Measurements from ENCODE around the gene CENPH.
"Not testable (repeated sequence)": the region's sequence is repeated elsewhere in the genome, so short reads cannot be mapped to it uniquely, and the experiment has no call there.

Gene CENPH

GRCh38 chr5:69211200-69211599, 21.8 kb downstream of the CENPH start:
- no peak for DNase-seq

- peak in 1 of 5 experiments; percentile 71 for DNase-seq
Observed at GRCh38 chr5:69212022-69212421, 22.6 kb downstream of the CENPH start.

DNA sequence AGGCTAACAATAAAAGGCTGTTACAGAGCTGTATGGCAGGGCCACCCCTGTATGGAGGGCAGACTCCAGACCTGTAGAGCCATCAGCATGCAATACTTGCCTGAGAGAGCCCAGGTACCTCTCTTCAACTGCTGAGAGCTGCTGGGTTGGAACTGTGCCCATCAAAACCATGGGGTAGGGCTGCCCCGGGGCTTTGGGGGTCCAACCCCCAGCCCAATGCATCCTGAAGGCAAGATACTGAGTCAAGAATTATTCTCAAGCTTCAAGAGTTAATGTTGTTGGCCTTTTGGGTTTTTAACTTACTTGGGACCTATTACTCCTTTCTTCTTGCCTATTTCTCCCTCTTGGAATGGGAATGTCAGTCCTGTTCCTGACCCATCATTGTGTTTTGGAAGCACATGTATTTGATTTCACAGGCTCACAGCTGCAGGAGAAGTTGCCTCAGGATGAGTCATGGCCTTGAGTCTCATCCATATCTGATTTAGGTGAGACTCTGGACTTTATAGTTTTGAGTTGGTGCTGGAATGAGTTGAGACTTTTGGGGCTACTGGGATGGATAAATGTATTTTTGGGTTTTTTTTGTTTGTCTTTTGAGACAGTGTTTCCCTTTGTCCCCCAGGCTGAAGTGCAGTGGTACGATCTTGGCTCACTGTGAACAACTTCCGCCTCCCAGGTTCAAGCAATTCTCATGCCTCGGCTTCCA, 24.3 kb downstream of the CENPH start:
- DNase-seq, result no peak

DNA sequence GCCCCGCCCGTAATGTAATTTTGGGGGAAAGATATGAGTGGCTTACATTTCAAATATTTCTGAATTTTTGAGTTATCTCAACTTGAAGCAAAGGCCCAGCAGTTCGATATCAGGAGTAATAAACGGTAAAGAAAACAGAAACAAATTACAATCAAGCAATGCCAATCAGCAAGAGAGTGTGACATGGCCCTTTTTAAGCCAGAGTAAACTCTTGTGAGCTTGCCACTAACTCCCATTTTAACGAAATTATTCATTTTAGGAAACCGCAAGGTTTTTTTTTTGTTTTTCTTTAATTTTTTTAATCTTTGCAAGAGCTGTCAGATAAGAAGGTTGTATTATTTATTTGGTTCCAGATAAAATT, 27.7 kb downstream of the CENPH start:
- DNase-seq, result peak in 1 of 5 experiments; percentile 16

- peak; percentile 86 to 96 (median 93) for DNase-seq
Observed at GRCh38 chr5:69217548-69218526, 28.5 kb downstream of the CENPH start.

GRCh38 chr5:69219939-69220338, 30.6 kb downstream of the CENPH start:
- no peak for DNase-seq

- not testable (repeated sequence) for DNase-seq
Observed at GRCh38 chr5:69220371-69220770, 31.0 kb downstream of the CENPH start.

DNA sequence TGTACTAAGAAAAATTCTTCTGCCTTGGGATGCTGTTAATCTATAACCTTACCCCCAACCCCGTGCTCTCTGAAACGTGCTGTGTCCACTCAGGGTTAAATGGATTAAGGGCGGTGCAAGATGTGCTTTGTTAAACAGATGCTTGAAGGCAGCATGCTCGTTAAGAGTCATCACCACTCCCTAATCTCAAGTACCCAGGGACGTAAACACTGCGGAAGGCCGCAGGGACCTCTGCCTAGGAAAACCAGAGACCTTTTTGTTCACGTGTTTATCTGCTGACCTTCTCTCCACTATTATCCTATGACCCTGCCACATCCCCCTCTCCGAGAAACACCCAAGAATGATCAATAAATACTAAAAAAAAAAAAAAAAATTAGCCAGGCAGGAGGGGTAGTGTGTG, 31.4 kb downstream of the CENPH start:
- DNase-seq, result not testable (repeated sequence)

DNA sequence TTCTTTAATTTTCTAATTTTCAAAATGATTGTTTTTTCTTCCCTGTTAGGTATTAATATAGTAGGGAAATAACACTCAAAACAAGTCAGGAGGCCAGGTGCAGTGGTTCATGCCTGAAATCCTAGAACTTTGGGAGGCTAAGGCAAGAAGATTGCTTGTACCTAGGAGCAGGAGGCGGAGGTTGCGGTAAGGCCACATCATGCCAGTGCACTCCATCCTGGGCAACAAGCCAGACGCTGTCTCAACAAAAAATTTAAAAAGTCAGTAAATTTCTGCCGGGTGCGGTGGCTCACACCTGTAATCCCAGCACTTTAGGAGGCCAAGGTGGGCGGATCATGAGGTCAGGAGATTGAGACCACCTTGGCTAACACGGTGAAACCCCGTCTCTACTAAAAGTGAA, 35.1 kb downstream of the CENPH start:
- DNase-seq, result no peak

DNA sequence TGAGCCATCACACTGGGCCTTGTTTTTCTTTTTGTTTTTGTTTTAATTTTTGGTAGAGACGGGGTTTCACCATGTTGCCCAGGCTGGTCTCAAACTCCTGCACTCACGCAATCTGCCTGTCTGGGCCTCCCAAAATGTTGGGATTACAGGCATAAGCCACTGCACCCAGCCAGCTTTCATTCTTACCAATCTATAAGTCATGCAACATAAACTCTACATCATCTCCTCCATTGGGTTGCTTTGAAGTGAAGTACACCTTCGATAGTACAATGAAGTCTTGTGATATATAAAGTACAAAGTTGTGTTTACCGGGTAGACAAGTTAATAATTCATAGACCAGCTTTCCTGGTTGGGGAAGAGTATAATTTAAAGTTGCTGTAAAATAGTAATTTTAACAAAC, 36.5 kb downstream of the CENPH start:
- no peak for DNase-seq

DNA sequence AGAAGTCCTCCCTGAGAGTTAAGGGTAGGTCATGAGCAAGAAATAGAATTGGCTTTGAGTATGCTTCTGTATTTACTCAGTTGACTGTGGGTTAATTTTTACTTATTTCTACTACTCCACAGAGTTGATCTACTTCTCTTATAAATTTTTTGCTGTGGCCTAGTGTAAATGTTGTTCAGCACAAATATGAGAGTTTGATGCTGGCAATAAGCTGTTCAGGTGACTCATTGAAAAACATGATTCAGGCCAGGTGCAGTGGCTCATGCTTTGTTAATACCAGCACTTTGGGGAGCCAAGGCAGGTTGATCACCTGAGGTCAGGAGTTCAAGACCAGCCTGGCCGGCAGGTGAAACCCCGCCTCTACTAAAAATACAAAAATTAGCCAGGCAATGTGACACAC, 40.8 kb downstream of the CENPH start:
- DNase-seq, result no peak

GRCh38 chr5:69231281-69231680, 41.9 kb downstream of the CENPH start:
- DNase-seq, result no peak

DNA sequence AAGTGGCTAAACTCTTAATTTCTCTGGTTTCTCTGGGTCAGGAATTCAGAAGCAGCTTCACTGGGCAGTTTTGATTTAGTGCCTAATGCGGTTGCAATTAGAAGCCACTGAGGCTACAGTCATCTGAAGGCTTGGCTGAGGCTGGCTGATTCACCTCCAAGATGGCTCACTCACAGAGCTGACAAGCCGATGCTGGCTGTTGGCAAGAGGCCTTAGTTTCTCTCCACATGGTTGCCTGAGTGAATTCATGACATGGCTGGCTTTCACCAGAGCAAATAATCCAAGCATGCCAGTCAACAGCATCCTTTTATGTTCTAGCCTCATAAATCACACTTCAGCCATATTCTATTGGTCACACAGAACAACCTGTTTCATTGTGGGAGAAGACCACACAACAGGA, 42.5 kb downstream of the CENPH start:
- no peak for DNase-seq

- DNase-seq, result peak; percentile 78 to 94 (median 88)
Observed at GRCh38 chr5:69234457-69235268, 45.3 kb downstream of the CENPH start, which contains the start of gene CDK7. TSS of gene CDK7 (plus strand) at chr5:69234886. CDS start at chr5:69234976, 90 bp downstream.

GRCh38 chr5:69236733-69237132, 47.4 kb downstream of the CENPH start:
- not testable (repeated sequence) for DNase-seq

- no peak for DNase-seq
Observed at GRCh38 chr5:69237877-69238276, 48.5 kb downstream of the CENPH start.

GRCh38 chr5:69238760-69239251, 49.4 kb downstream of the CENPH start:
- no peak for DNase-seq

GRCh38 chr5:69242215-69242927, 53.0 kb downstream of the CENPH start:
- no peak for DNase-seq

DNA sequence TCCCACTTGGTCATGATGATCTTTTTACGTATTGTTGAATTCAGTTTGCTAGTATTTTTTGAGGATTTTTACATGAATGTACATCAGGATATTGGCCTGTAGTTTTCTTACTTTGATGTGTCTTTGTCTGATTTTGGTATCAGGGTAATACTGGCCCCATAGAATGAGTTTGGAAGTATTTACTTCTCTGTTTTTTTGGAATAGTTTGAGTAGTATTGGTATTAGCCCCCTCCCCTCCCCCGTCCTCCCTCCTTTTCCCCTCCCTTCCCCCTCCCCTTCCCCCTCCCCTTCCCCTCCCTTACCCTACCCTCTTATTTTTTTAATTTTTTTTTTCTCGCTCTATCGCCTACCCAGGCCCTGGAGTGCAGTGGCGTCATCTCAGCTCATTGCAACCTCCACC, 55.6 kb downstream of the CENPH start:
- DNase-seq, result no peak

DNA sequence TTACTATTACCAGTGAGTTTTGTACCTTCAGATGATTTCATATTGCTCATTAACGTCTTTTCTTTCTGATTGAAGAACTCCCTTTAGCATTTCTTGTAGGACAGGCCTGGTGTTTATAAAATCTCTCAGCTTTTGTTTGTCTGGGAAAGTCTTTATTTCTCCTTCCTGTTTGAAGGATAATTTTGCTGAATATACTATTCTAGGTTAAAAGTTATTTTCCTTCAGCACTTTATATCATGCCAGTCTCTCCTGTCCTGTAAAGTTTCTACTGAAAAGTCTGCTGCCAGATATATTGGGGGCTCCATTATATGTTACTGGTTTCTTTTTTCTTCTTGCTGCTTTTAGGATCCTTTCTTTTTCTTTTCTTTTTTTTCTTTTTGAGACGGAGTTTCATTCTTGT, 58.6 kb downstream of the CENPH start:
- no peak for DNase-seq

DNA sequence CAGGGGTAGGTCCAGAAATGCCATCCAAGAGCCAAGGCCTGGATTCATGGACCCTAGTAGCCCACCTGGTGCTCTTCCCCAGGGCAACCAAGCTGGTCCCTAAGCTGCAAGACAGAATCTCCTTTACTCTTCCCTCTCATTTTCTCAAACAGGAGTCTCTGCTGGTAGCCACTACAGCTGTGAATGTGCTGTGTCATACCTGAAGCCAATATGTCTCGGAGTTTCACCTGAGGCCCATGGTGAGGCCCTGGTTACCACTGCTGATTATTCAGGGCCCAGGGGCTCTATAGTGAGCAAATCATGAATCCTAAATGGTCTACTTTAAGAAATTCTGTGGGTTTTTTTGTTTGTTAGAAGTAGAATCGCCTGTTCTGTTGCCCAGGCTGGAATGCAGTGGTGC, 61.2 kb downstream of the CENPH start:
- DNase-seq, result no peak

DNA sequence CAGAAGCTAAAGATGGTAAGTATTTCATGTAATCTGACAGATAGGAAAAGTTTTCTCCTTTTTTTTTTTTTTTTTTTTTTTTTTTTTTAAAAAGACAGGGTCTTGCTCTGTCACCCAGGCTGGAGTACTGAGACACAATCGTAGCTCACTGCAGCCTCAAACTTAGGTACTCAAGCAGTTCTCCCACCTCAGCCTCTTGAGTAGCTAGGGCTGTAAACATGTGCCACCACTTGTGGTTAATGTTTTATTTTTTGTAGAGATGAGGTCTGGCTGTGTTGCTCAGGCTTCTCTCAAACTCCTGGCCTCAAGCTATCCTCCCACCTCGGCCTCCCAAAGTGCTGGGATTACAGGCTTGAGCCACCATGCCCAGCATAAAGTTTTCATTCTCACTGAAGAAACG, 63.1 kb downstream of the CENPH start:
- DNase-seq, result no peak
